Neural progenitor cell (in vitro differentiated cells): ENCODE results near the gene GSTM3. TPM values are rescaled to one million over a fixed set of nuclear protein-coding genes. Genes with fewer than 3 reads are reported as not detected.
"Not testable (repeated sequence)": the region's sequence is repeated elsewhere in the genome, so short reads cannot be mapped to it uniquely, and the experiment has no call there.

Source experiments
- DNase-seq: peaks from one replicate; pipeline ENCODE4 v3.0.0-alpha.2; 2016; ENCODE audit warnings: low spot score
- H2AFZ ChIP-seq: fragments of 200-600 bp; sonication (generic); replicated peaks from 2 replicates; pipeline ENCODE4 v1.6.1; 2016; ENCODE audit warnings: antibody characterized with exemption
- H3F3A ChIP-seq: fragments of 200-600 bp; sonication (generic); 2 replicates; pipeline ENCODE4 v1.6.1; 2016; ENCODE audit warnings: antibody characterized with exemption, low read depth
- H3K27ac ChIP-seq: fragments of 200-600 bp; sonication (generic); 2 replicates; pipeline ENCODE4 v1.5.1; 2016; ENCODE audit warnings: mild to moderate bottlenecking
- H3K27me3 ChIP-seq: fragments of 200-600 bp; sonication (generic); 2 replicates; pipeline ENCODE4 v1.6.1; 2016; ENCODE audit warnings: mild to moderate bottlenecking, moderate library complexity
- H3K36me3 ChIP-seq: fragments of 200-600 bp; sonication (generic); 2 replicates; pipeline ENCODE4 v1.5.1; 2016
- H3K4me1 ChIP-seq: fragments of 200-600 bp; sonication (generic); 2 replicates; pipeline ENCODE4 v1.6.1; 2016; ENCODE audit warnings: mixed run types
- H3K4me2 ChIP-seq: fragments of 200-600 bp; sonication (generic); 2 replicates; pipeline ENCODE4 v1.6.1; 2016
- H3K4me3 ChIP-seq: fragments of 200-600 bp; sonication (generic); 2 replicates; pipeline ENCODE4 v1.5.1; 2016
- H3K79me2 ChIP-seq: fragments of 200-600 bp; sonication (generic); 2 replicates; pipeline ENCODE4 v1.6.1; 2016; ENCODE audit warnings: low read depth
- H3K9ac ChIP-seq: fragments of 200-600 bp; sonication (generic); 2 replicates; pipeline ENCODE4 v1.6.1; 2016
- H3K9me3 ChIP-seq: fragments of 200-600 bp; sonication (generic); 2 replicates; pipeline ENCODE4 v1.5.1; 2016; ENCODE audit warnings: low read depth
- H4K20me1 ChIP-seq: fragments of 200-600 bp; sonication (generic); 2 replicates; pipeline ENCODE4 v1.6.1; 2016; ENCODE audit warnings: low read depth
- H3K27ac Mint-ChIP-seq: 3 replicates; pipeline ENCODE4 v1.8.0; 2021; ENCODE audit warnings: mixed read lengths
- H3K27me3 Mint-ChIP-seq: 2 replicates; pipeline ENCODE4 v1.8.0; 2022; ENCODE audit warnings: low read depth, mild to moderate bottlenecking, inconsistent platforms, moderate library complexity, mixed read lengths; ENCODE audit not compliant: insufficient read depth
- H3K36me3 Mint-ChIP-seq: 3 replicates; pipeline ENCODE4 v1.8.0; 2021; ENCODE audit warnings: mixed read lengths
- H3K4me1 Mint-ChIP-seq: 3 replicates; pipeline ENCODE4 v1.8.0; 2021; ENCODE audit warnings: mixed read lengths
- H3K4me3 Mint-ChIP-seq: 3 replicates; pipeline ENCODE4 v1.8.0; 2021; ENCODE audit warnings: mild to moderate bottlenecking, moderate library complexity, mixed read lengths
- H3K9me3 Mint-ChIP-seq: 3 replicates; pipeline ENCODE4 v1.8.0; 2020; ENCODE audit warnings: mixed read lengths
- CTCF ChIP-seq: fragments of 200-600 bp; sonication (generic); IDR thresholded peaks from 2 replicates; pipeline ENCODE4 v1.5.1; 2017; ENCODE audit warnings: antibody characterized with exemption, mild to moderate bottlenecking
- EZH2 ChIP-seq: fragments of 200-600 bp; sonication (generic); IDR thresholded peaks from 2 replicates; pipeline ENCODE4 v1.6.1; 2017; ENCODE audit warnings: antibody characterized with exemption, mild to moderate bottlenecking, moderate library complexity
- EZH2phosphoT487 ChIP-seq: fragments of 200-600 bp; sonication (generic); IDR thresholded peaks from 2 replicates; pipeline ENCODE4 v1.6.1; 2017; ENCODE audit warnings: antibody characterized with exemption
- total RNA-seq: library from RNA; depleted of rRNA; stranded (reverse); fragments of >200 nt; gene quantifications from 2 replicates; pipeline ENCODE4 v1.2.3, GENCODE V29; 2015; ENCODE audit warnings: low replicate concordance

The GSTM3 gene
- total RNA-seq, 1 donor from 2014 or later: 12.9 TPM

GRCh38 chr1:109689844-109690405 lies 50.9 kb downstream of the GSTM3 start:
- no peak overlapping the region for H3K4me3 ChIP-seq
- Mint-ChIP-seq H3K4me1 (no peaks in the 10 kb centered on the region), H3K9me3 (peaks cover under 1% of the 10 kb centered on the region)

GRCh38 chr1:109687641-109688499 lies 53.0 kb downstream of the GSTM3 start, which contains the start of gene GSTM1:
GSTM1 (plus strand) TSS chr1:109687817; CDS start chr1:109687874, 57 bp downstream.
- H3K27me3 ChIP-seq: no peaks in the 10 kb centered on the region
- no peaks in the 10 kb centered on the region for H3K36me3 ChIP-seq
- no peak within 1 kb of the TSS for H2AFZ ChIP-seq
- TF ChIP-seq EZH2phosphoT487 (no peak), EZH2 (no peak), CTCF (peak; percentile 24)
- no peak within 1 kb of the TSS for H3K9ac ChIP-seq
- no peaks in the 10 kb centered on the region for H3F3A ChIP-seq
- H3K4me3 Mint-ChIP-seq: peak within 1 kb of the TSS; percentile 67
- no peaks in the 10 kb centered on the region for H3K36me3 Mint-ChIP-seq
- H3K9me3 ChIP-seq: no peaks in the 10 kb centered on the region
- no peaks in the 10 kb centered on the region for H4K20me1 ChIP-seq
- peaks cover 4% of the 10 kb centered on the region for H3K27me3 Mint-ChIP-seq
- H3K4me1 ChIP-seq: no peaks in the 10 kb centered on the region
- H3K27ac Mint-ChIP-seq: peak within 1 kb of the TSS; percentile 79
- no peak within 1 kb of the TSS for H3K27ac ChIP-seq
- H3K79me2 ChIP-seq: no peaks in the 10 kb centered on the region
- peak within 1 kb of the TSS; percentile 30 for H3K4me3 ChIP-seq
- H3K4me2 ChIP-seq: peak within 1 kb of the TSS; percentile 37
- peak; percentile 78 for DNase-seq
- peaks cover 3% of the 10 kb centered on the region for H3K9me3 Mint-ChIP-seq
- no peaks in the 10 kb centered on the region for H3K4me1 Mint-ChIP-seq

More at GRCh38 chr1:109689844-109690405, 50.9 kb downstream of the GSTM3 start:
- no peak overlapping the region for H3K4me2 ChIP-seq
- no peak overlapping the region for H3K9ac ChIP-seq
- no peaks in the 10 kb centered on the region for H3K9me3 ChIP-seq
- H3K4me1 ChIP-seq: no peaks in the 10 kb centered on the region
- H3K27me3 ChIP-seq: no peaks in the 10 kb centered on the region
- H3K4me3 Mint-ChIP-seq: no peak overlapping the region
- H3K27me3 Mint-ChIP-seq: peaks cover 4% of the 10 kb centered on the region
- H3F3A ChIP-seq: no peaks in the 10 kb centered on the region
- H2AFZ ChIP-seq: no peak overlapping the region
- H4K20me1 ChIP-seq: no peaks in the 10 kb centered on the region
- no peaks in the 10 kb centered on the region for H3K36me3 Mint-ChIP-seq
- H3K27ac Mint-ChIP-seq: no peak overlapping the region
- H3K36me3 ChIP-seq: no peaks in the 10 kb centered on the region
- H3K27ac ChIP-seq: no peak overlapping the region
- no peaks in the 10 kb centered on the region for H3K79me2 ChIP-seq
- TF ChIP-seq EZH2phosphoT487 (no peak), CTCF (no peak), EZH2 (no peak)
- no peak for DNase-seq

GRCh38 chr1:109687109-109687508 lies 53.7 kb downstream of the GSTM3 start:
- not testable (repeated sequence) for H4K20me1 ChIP-seq, H3K9me3 Mint-ChIP-seq, H3K27me3 ChIP-seq, DNase-seq, H3K4me2 ChIP-seq, H3K79me2 ChIP-seq, H3F3A ChIP-seq, H3K27ac ChIP-seq, H3K9ac ChIP-seq, H3K9me3 ChIP-seq, H3K36me3 ChIP-seq, H3K4me1 Mint-ChIP-seq, H3K4me1 ChIP-seq, H3K36me3 Mint-ChIP-seq, H3K27me3 Mint-ChIP-seq, H2AFZ ChIP-seq
- peak overlapping the region; percentile 30 for H3K4me3 ChIP-seq
- Mint-ChIP-seq H3K27ac (peak overlapping the region; percentile 79), H3K4me3 (peak overlapping the region; percentile 64)

GRCh38 chr1:109685890-109686289 lies 54.9 kb downstream of the GSTM3 start:
- H4K20me1 ChIP-seq: not testable (repeated sequence)

GRCh38 chr1:109685399-109685798 lies 55.4 kb downstream of the GSTM3 start:
- not testable (repeated sequence) for H4K20me1 ChIP-seq, H3K4me3 ChIP-seq

More at GRCh38 chr1:109685890-109686289, 54.9 kb downstream of the GSTM3 start:
- H2AFZ ChIP-seq, H3F3A ChIP-seq, H3K4me1 ChIP-seq, H3K4me3 ChIP-seq, H3K79me2 ChIP-seq, H3K9me3 ChIP-seq, H3K4me3 Mint-ChIP-seq, H3K4me1 Mint-ChIP-seq, H3K27me3 Mint-ChIP-seq, H3K27ac ChIP-seq, H3K9me3 Mint-ChIP-seq, H3K36me3 Mint-ChIP-seq, DNase-seq, H3K4me2 ChIP-seq, H3K27me3 ChIP-seq, H3K27ac Mint-ChIP-seq, H3K36me3 ChIP-seq, H3K9ac ChIP-seq: not testable (repeated sequence)

GRCh38 chr1:109684777-109685176 lies 56.1 kb downstream of the GSTM3 start:
- H3K4me1 ChIP-seq, H3K79me2 ChIP-seq, H3K4me1 Mint-ChIP-seq, H4K20me1 ChIP-seq, H3K27ac ChIP-seq, H3K9me3 ChIP-seq, H3K36me3 ChIP-seq, H3K4me2 ChIP-seq, H3K9ac ChIP-seq, H3F3A ChIP-seq, H2AFZ ChIP-seq, H3K27ac Mint-ChIP-seq, H3K4me3 ChIP-seq, H3K9me3 Mint-ChIP-seq, H3K4me3 Mint-ChIP-seq, DNase-seq, H3K27me3 Mint-ChIP-seq, H3K36me3 Mint-ChIP-seq, H3K27me3 ChIP-seq: not testable (repeated sequence)

More at GRCh38 chr1:109685399-109685798, 55.4 kb downstream of the GSTM3 start:
- not testable (repeated sequence) for H2AFZ ChIP-seq, H3K9ac ChIP-seq, H3K27ac ChIP-seq, H3K27me3 Mint-ChIP-seq, H3K9me3 ChIP-seq, H3K27me3 ChIP-seq, H3K36me3 Mint-ChIP-seq, H3K4me3 Mint-ChIP-seq, H3K4me1 Mint-ChIP-seq, H3K9me3 Mint-ChIP-seq, H3K4me2 ChIP-seq, DNase-seq, H3K27ac Mint-ChIP-seq, H3K36me3 ChIP-seq, H3K79me2 ChIP-seq, H3F3A ChIP-seq, H3K4me1 ChIP-seq
